Measurements from ENCODE around the gene B4GALT2.

GRCh38 chr1:43999455-43999854, 20.4 kb downstream of the B4GALT2 start:
- TF ChIP-seq CTCF (IDR thresholded peaks at IDR 0.05 in 2 of 3, conservative IDR thresholded peaks at IDR 0.05 in 1 of 3; ENCODE audit: control insufficient read depth in 2 of 3, extremely low read depth in 1 of 3, insufficient read depth in 1 of 3, low read depth in 3 of 3, low read length in 3 of 3): no peak
- TF ChIP-seq RFX5 (IDR thresholded peaks at IDR 0.05; ENCODE audit: low read depth, low read length): no peak
- TF ChIP-seq YBX1 (IDR thresholded peaks at IDR 0.05): no peak
- TF ChIP-seq MAX (IDR thresholded peaks at IDR 0.05; ENCODE audit: low read depth, low read length): no peak
- TF ChIP-seq MYC (IDR thresholded peaks at IDR 0.05; ENCODE audit: insufficient read depth, insufficient read length, insufficient replicate concordance, low read length, severe bottlenecking): no peak
- TF ChIP-seq POLR2A (IDR thresholded peaks at IDR 0.05; ENCODE audit: low read depth, low read length): no peak
- no peak for TF ChIP-seq ZNF274 (IDR thresholded peaks at IDR 0.05; ENCODE audit: insufficient read depth, insufficient read length)
- TF ChIP-seq USF2 (IDR thresholded peaks at IDR 0.05; ENCODE audit: borderline replicate concordance, low read depth, low read length): no peak
- no peak for TF ChIP-seq SIN3A (IDR thresholded peaks at IDR 0.05; ENCODE audit: low read depth, low read length)
- TF ChIP-seq RB1 (IDR thresholded peaks at IDR 0.05; ENCODE audit: borderline replicate concordance): no peak
- TF ChIP-seq ASH2L (IDR thresholded peaks at IDR 0.05; ENCODE audit: borderline replicate concordance, low read depth): no peak

Data from GM12878 (cell line).